ENCODE data around the gene CEP128.
A peak's percentile ranks its signal among the peaks of the same experiment; 100 is the strongest.

Gene CEP128

GRCh38 chr14:80867091-80867490 is 74.4 kb downstream of the CEP128 start:
- no peak for TF ChIP-seq CTCF (IDR thresholded peaks at IDR 0.05)

- TF ChIP-seq CTCF (IDR thresholded peaks at IDR 0.05), result no peak
These were observed 76.0 kb downstream of the CEP128 start for GRCh38 chr14:80865565-80865964.

- TF ChIP-seq CTCF (IDR thresholded peaks at IDR 0.05), result peak; percentile 51
These were observed 78.6 kb downstream of the CEP128 start for GRCh38 chr14:80862983-80863382.

- no peak for TF ChIP-seq CTCF (IDR thresholded peaks at IDR 0.05)
These were observed 79.0 kb downstream of the CEP128 start for GRCh38 chr14:80862541-80862940.

- peak; percentile 65 for TF ChIP-seq CTCF (IDR thresholded peaks at IDR 0.05)
These were observed 91.2 kb downstream of the CEP128 start for GRCh38 chr14:80850197-80850814.

- no peak for TF ChIP-seq CTCF (IDR thresholded peaks at IDR 0.05)
These were observed 94.5 kb downstream of the CEP128 start for GRCh38 chr14:80847070-80847469.

- no peak for TF ChIP-seq CTCF (IDR thresholded peaks at IDR 0.05)
These were observed 95.7 kb downstream of the CEP128 start for GRCh38 chr14:80845856-80846255.

GRCh38 chr14:80844872-80845271 is 96.7 kb downstream of the CEP128 start:
- no peak for TF ChIP-seq CTCF (IDR thresholded peaks at IDR 0.05)

All from LNCAP (cell line).